ENCODE measurements around the gene LAMTOR5. TPM values are rescaled to one million over a fixed set of nuclear protein-coding genes. Genes with fewer than 3 reads are reported as not detected.

Gene LAMTOR5
- total and polyA plus RNA-seq, 10 of the 15 experiments (the other 5 are each of a cell fraction or from before 2014, with no cell fraction given): 64.1 to 613 (median 315) TPM

- no peak within 1 kb of the TSS for H2AFZ ChIP-seq (ENCODE audit: control insufficient read depth, low read depth, low read length)
- 32% methylated on average over 8 of the region's 8 CpGs for WGBS (ENCODE audit: insufficient coverage, insufficient replicate concordance, low lambda C conversion rate, missing lambda C conversion rate)
- SMC1A ChIA-PET (ENCODE audit: uncharacterized antibody, unreplicated experiment): interaction anchor here (0.6 to 1.6 kb wide), 3 partner anchors 10 to 39 kb away, joined by 3 to 4 read pairs (median 4); no protein-coding TSS in a partner anchor
- H3K4me2 ChIP-seq (ENCODE audit: control insufficient read depth, insufficient read depth): no peak within 1 kb of the TSS
- H3K36me3 ChIP-seq (ENCODE audit: control insufficient read depth in 2 of 2, insufficient read depth in 2 of 2, low read length in 1 of 2): no peaks in the 10 kb centered on the region
- H3K27me3 ChIP-seq (replicated peaks in 1 of 2; ENCODE audit: control insufficient read depth in 2 of 2, insufficient read depth in 2 of 2, low read length in 1 of 2): peaks cover 3 to 9% of the 10 kb centered on the region in 2 experiments; a peak in 3 of 4 replicates
- ATAC-seq (no peak), DNase-seq (ENCODE audit: low read depth, low spot score) (no peak), FAIRE-seq (no peak)
- no peak within 1 kb of the TSS for H3K27ac ChIP-seq (ENCODE audit: control insufficient read depth, insufficient read depth)
- no peaks in the 10 kb centered on the region for H4K20me1 ChIP-seq (ENCODE audit: control insufficient read depth, insufficient read depth)
- POLR2A ChIA-PET: no interaction called here
- no peaks in the 10 kb centered on the region for H3K79me2 ChIP-seq (ENCODE audit: control insufficient read depth, insufficient read depth, low read length)
- CTCF ChIA-PET: interaction anchor here (1.0 to 1.8 kb wide), 4 partner anchors 9 to 248 kb away, joined by 3 to 9 read pairs (median 4); no protein-coding TSS in a partner anchor
- H3K4me3 ChIP-seq: no peak within 1 kb of the TSS
- in situ Hi-C loops (cut with MboI) (no loop called here), intact Hi-C loops (cut with micrococcal nuclease; ENCODE audit: unreplicated experiment) (no loop called here)
- H3K9ac ChIP-seq (ENCODE audit: control insufficient read depth, insufficient read depth, low read length): no peak within 1 kb of the TSS
- H3K9me3 ChIP-seq (replicated peaks; ENCODE audit: control insufficient read depth, insufficient read depth, low read length): no peaks in the 10 kb centered on the region
- no TSS peak for BruUV-seq (replicated peaks)
- TF ChIP-seq MTA2 (IDR thresholded peaks at IDR 0.05; ENCODE audit: low read depth): no peak
- no peak for TF ChIP-seq CREB1 (IDR thresholded peaks at IDR 0.05; ENCODE audit: low read depth)
- no peak for TF ChIP-seq TAF1 (IDR thresholded peaks at IDR 0.05; ENCODE audit: borderline replicate concordance, low read depth, low read length)
- TF ChIP-seq HDGF (IDR thresholded peaks at IDR 0.05): no peak
- TF ChIP-seq PBX3 (IDR thresholded peaks at IDR 0.05; ENCODE audit: insufficient replicate concordance, low read depth, low read length): no peak
- TF ChIP-seq RFX5 (IDR thresholded peaks at IDR 0.05; ENCODE audit: low read depth, low read length): no peak
- TF ChIP-seq SPI1 (IDR thresholded peaks at IDR 0.05; ENCODE audit: borderline replicate concordance, insufficient read depth, low read depth, low read length): no peak
- no peak for TF ChIP-seq POLR2A (IDR thresholded peaks at IDR 0.05; ENCODE audit: low read depth, low read length)
- no peak for TF ChIP-seq E2F4 (IDR thresholded peaks at IDR 0.05; ENCODE audit: low read depth, low read length)
- no peak for TF ChIP-seq NRF1 (conservative IDR thresholded peaks at IDR 0.05; ENCODE audit: low read depth, low read length)
- no peak for TF ChIP-seq HDAC6 (IDR thresholded peaks at IDR 0.05; ENCODE audit: unreplicated experiment)
- no peak for TF ChIP-seq ATF7 (IDR thresholded peaks at IDR 0.05; ENCODE audit: low read depth)
- no peak for TF ChIP-seq KDM1A (IDR thresholded peaks at IDR 0.05; ENCODE audit: borderline replicate concordance)
- TF ChIP-seq POU2F2 (IDR thresholded peaks at IDR 0.05; ENCODE audit: borderline replicate concordance, low read depth, low read length): no peak
- TF ChIP-seq YY1 (IDR thresholded peaks at IDR 0.05; ENCODE audit: low read depth, low read length): no peak
- TF ChIP-seq MXI1 (IDR thresholded peaks at IDR 0.05; ENCODE audit: low read depth, low read length): no peak
- TF ChIP-seq PAX8 (IDR thresholded peaks at IDR 0.05): no peak
- no peak for TF ChIP-seq SP1 (IDR thresholded peaks at IDR 0.05; ENCODE audit: low read depth, low read length)
- TF ChIP-seq LARP7 (IDR thresholded peaks at IDR 0.05): no peak
- H3K4me1 ChIP-seq (ENCODE audit: control insufficient read depth, insufficient read depth, low read length): no peaks in the 10 kb centered on the region
- RAD21 ChIA-PET (ENCODE audit: unreplicated experiment): interaction anchor here (1.3 to 1.8 kb wide), 3 partner anchors 10 to 254 kb away, joined by 3 to 8 read pairs (median 4); no protein-coding TSS in a partner anchor
These were observed 43.4 kb upstream of the LAMTOR5 start, which contains the start of gene PROK1 for GRCh38 chr1:110450929-110451328. TSS of gene PROK1 (plus strand) at chr1:110451149. CDS start at chr1:110451217, 68 bp downstream.
